GM19043 (cell line): ENCODE results near the gene LAIR2.

ENCODE experiments used
- ATAC-seq: cut with Tn5 transposase; IDR thresholded peaks from one replicate; pipeline ENCODE4 v1.9.1; 2021; ENCODE audit warnings: low read depth; ENCODE audit not compliant: unreplicated experiment

LAIR2 gene, protein sequence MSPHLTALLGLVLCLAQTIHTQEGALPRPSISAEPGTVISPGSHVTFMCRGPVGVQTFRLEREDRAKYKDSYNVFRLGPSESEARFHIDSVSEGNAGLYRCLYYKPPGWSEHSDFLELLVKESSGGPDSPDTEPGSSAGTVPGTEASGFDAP

DNA sequence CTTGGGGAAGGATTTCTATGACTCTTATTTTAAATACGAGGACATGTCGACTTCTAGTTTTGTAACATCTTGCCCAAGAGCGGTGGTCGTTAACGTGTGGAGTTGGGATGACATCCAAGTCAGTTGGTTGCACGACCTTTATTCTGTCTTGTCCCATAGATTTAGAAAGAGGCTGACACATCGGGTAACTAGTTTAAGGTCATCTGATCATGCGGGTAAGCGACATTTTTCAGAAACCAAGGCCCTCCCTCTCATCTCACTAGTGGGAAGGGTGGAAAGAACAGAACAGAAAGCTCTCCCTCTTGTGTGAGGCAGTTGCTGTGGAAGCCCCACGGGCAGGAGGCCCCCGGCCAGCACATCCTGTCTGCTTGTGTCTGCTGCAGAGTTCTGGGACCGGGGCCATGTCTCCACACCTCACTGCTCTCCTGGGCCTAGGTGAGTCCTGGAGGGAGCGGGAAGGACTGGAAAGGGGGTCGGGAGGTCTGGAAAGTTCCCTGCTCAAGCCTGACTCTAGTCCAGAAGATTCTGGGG, at the start of gene LAIR2:
Gene LAIR2, plus strand, starts transcription at position 314 of the 531 bp plus-strand sequence. Its CDS starts 88 bp downstream, at position 402.
- no peak for ATAC-seq

DNA sequence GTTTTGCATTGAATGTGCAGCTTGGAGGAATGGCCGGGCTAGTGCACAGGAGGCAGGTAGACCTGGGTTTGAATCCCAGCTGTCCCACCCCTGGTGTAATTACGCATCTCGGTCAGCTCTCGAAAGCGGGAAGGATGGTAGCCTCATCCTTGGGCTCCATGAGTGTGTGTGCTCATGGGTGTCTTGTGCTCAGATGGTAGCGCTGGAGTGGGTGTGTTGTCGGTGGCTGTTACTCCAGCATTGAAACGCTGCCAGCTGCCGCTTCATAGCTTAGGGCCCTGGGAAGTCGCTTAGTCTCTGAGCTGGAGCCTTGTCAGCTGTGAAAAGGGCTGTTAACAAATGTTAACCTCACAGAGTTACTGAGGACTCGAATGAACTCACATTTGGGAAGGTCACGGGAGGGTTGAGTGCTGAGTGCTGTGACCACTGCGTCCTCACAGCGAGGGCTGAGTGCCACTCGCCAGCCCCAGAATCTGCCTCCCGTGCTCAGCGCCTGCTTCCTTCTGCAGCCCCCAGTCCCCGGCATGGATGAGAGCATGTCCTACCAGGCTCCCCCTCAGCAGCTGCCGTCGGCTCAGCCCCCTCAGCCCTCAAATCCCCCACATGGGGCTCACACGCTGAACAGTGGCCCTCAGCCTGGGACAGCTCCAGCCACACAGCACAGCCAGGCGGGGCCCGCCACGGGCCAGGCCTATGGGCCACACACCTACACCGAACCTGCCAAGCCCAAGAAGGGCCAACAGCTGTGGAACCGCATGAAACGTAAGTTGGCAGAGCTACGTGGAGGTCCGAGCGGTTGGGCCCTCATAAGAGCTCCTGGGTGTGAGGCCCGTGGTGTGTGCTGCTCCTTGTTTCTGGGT, 48.5 kb upstream of the LAIR2 start:
- no peak for ATAC-seq

DNA sequence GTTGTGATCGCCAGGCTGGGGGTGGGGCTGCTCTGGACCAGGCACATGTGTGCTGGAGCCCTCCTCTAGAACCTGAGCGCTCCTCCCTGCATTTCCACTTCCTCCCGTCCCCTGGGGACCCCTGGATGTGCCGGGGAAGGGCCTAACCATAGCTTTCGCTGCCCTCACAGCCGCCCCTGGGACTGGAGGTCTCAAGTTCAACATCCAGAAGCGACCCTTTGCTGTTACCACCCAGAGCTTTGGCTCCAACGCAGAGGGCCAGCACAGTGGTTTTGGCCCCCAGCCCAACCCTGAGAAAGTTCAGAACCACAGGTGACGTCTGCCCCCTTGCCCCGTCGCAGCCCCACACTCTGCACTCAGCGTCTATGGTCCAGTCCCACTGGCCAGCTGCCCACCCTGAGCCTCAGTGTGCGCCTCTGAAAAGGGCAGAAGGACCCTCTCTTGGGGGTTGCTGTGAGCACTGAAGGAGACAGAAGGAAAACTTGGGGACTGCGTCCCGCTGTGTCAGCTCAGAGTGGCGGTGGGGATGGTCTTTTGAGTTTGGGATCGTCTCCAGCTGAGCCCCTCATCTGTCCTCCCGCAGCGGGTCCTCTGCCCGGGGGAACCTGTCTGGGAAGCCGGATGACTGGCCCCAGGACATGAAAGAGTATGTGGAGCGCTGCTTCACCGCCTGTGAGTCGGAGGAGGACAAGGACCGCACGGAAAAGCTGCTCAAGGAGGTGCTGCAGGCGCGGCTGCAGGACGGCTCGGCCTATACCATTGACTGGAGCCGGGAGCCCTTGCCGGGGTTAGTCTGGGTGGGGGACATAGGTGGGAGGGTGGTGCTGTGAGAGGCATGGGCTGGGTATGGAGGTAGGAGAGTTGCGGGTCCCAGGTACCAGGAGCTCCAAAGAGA, 47.6 kb upstream of the LAIR2 start:
- no peak for ATAC-seq

DNA sequence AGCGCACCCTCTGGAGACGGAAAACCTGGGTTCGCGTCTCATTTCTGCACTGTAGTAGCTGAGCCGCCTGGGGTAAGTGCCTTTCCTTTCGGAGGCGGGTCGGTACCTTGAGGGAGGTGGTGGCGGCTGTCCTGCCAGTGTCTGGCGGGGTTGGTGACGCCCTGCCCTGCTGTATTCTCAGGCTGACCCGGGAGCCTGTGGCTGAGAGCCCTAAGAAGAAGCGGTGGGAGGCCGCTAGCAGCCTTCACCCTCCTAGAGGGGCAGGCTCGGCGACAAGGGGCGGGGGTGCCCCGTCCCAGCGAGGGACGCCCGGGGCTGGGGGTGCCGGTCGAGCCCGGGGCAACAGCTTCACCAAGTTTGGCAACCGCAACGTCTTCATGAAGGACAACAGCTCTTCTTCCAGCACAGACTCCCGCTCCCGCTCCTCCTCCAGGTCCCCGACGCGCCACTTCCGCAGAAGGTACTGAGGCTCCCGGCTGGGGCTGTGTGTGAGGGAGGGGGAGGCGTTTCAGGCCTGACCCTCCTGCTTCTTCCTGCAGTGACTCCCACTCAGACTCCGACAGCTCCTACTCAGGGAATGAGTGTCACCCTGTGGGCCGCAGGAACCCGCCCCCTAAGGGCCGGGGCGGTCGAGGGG, 46.7 kb upstream of the LAIR2 start:
- ATAC-seq: no peak

DNA sequence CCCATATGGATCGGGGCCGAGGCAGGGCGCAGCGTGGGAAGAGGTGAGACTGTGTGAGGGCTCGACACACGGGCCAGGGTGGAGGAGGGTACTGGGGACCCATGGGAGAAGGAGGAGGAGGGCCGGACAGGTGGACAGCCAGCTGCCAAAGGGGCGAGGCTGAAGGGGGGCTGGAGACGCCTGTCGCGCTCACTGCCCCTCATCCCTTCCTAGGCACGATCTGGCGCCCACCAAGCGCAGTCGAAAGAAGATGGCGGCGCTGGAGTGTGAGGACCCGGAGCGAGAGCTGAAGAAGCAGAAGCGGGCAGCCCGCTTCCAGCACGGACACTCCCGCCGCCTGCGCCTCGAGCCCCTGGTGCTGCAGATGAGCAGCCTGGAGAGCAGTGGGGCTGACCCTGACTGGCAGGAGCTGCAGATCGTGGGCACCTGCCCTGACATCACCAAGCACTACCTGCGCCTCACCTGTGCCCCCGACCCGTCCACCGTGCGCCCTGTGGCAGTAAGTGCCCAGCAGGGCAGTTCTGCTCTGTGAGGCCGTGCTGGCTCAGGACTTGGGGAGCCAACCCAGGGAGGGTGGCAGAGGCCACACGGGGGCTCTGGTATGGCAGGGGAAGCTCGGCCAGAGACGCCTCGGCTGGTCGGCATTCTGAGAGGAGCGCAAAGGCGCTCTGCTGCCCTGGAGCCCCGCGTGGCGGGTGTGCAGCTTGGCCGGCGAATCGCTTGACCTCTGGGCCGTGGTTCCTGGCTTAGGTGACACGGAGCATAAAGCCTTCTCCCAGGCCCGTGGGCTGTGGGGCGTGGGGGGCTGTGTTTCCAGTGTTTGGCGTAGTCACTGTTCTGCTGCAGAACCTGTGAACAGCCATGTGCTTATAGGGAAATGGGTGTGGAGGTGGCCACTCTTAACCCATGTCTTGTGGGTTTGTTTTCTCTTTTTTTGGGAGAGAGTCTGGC, 45.9 kb upstream of the LAIR2 start:
- no peak for ATAC-seq

DNA sequence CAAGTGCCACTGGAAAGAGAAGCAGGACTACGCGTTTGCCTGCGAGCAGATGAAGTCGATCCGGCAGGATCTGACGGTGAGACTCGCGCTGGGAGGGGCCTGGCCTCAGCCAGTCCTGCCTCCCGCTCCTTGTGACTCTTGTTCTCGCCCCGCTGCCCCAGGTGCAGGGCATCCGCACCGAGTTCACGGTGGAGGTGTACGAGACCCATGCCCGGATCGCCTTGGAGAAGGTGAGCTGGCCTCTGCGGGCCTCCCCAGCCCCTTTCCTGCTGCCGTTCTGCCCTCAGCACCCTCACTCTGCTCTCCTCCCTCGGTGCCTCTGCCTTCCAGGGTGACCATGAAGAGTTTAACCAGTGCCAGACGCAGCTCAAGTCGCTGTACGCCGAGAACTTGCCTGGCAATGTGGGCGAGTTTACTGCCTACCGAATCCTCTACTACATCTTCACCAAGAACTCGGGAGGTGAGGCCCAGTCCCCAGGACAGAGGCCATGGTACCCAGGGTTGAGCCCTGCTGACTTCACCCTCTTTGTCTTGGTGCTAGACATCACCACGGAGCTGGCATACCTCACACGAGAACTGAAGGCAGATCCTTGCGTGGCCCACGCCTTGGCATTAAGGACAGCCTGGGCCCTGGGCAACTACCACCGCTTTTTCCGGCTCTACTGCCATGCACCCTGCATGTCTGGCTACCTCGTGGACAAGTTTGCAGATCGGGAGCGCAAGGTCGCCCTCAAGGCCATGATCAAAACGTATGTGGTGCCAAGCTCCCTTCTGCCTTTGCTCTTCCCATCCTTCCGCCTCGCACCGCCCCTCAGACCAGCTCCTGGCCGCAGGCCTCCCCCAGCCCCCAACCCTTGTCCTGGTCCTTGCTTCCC, 44.6 kb upstream of the LAIR2 start:
- ATAC-seq: no peak

DNA sequence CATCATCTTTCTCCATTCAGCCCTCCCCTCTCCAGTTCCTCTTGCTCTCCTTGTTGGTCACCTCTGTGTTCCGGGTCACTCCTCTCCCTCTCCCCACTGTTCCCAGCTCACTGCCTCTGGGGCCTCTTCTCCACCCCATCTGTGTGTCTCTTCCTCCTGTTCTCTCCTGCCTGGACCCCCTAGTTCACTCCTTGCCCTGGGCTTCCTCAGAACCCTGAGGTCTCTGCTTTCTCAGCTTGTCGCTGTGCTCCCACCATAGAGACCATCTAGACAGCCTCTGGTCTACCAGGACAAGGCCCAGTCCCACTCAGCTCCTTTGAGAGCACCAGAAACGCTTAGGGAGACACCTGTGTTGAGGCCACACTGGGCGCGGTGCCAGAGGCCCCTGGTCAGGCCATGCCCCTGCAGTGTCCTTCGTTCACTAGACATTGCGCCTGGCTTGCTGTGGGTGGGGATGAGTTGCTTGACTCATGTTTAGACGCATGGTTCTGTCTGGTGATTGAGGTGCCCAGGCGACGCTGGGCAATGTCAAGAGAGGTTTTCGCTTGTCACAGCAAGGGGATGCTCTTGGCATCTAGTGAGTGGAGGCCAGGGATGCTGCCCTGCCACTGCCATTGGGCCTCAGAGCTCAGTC, 43.9 kb upstream of the LAIR2 start:
- no peak for ATAC-seq

DNA sequence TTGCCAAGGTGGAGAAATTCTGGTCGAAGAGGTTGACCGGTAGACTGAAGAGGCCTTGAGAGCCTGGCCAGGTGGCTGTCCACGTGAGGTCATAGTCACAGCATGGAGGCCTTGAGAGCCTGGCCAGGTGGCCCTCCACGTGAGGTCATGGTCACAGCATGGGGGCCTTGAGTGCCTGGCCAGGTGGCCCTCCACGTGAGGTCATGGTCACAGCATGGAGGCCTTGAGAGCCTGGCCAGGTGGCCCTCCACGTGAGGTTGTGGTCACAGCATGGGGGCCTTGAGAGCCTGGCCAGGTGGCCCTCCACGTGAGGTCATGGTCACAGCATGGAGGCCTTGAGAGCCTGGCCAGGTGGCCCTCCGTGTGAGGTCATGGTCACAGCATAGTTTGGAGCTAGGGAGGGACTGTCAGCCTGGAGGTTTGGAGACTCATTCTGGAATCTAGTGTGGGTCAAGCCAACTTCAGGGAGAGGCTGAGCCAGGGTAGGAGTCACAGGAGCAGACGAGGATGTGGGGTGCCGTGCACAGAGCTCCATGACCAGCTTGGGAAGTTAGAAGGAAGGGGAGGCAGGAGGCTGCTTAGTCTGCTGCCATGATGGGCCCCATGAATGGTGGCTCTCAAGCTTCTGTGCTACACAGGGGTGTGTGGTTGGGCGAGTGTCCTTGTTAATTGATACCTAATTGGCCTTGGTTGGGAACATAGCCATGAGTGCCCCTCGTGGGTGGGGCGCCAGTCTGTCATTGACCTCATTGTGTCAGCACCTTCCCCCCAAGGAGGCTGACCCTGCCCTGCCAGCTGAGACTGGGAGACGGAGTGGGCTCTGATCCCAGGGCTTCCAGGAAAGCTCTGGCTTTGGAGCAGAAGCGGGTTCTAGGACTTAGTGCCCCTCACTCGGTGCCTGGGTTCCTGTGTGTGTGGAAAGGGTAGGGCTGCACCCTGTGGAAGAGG, 43.1 kb upstream of the LAIR2 start:
- ATAC-seq: no peak

DNA sequence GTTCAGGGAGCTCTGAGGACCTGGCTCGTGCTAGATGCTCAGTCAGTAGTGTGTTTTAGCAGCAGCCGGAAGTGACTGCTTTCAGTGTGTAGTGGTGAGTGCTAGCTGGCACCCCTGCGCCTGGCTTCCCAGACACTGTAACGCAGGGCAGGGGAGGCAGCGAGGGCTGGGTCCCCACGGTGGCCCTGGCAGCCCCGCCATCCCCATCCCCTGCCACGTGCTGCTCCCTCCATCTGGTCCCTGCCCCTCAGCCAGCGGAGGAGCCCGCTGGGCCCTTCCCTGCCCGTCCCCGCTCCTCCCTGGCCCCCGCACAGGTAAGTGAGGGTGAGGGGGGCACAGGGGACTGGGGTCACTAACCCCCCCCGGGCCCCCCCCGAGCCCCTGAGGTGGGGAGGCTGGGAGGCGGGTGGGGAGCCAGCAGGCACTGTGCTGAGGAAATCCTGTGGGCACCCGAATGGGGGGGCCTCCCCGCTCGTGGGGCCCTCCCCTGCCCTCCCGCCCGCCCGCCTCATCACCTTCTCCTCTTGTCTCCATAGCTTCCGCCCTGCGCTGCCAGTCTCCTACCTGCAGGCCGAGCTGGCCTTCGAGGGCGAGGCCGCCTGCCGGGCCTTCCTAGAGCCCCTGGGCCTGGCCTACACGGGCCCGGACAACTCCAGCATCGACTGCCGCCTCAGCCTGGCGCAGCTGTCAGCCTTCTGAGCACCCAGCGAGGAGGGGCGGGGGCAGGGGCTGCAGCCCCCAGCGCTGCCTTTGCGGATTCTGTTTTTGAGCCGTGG, 42.2 kb upstream of the LAIR2 start:
- no peak for ATAC-seq

DNA sequence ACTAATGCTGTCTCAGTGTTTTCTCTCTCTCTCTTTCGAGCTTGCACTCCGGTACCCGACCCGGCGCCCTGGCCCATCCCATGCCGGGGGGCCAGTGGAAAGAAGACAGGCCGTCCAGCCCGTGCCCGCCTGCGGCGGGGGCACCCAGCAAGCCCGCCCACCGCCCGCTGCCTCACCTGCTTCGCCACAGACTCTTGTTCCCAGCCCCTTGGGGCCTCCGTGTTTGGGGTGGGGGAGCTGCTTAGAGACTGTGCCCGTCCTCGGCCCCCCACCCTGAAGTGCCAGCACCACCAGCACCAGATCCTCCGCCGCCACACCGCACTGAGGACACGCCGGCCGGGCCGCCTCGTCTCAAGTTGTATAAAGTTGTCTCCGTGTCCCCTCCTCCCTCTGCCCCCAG, 41.4 kb upstream of the LAIR2 start:
- no peak for ATAC-seq

DNA sequence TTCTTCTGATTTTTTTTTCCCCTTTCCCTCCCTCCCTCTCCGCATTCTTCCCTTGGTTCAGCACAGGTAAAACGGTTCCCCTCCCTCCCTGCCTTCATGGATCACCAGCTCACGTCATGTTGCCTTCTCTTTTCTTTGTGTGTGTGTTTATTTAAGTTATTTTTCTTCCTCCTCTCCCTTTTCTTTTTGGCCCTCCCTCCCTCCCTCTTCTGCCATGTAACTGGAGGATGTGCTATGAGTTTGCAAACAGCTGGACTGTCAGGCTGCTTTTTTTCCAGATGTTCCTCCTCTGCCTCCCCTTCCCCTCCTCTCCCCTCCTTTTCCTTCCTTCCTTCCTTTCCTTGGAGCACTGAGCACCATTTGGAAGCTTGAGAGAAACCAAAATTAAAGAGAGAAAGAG, 41.0 kb upstream of the LAIR2 start:
- ATAC-seq: no peak

DNA sequence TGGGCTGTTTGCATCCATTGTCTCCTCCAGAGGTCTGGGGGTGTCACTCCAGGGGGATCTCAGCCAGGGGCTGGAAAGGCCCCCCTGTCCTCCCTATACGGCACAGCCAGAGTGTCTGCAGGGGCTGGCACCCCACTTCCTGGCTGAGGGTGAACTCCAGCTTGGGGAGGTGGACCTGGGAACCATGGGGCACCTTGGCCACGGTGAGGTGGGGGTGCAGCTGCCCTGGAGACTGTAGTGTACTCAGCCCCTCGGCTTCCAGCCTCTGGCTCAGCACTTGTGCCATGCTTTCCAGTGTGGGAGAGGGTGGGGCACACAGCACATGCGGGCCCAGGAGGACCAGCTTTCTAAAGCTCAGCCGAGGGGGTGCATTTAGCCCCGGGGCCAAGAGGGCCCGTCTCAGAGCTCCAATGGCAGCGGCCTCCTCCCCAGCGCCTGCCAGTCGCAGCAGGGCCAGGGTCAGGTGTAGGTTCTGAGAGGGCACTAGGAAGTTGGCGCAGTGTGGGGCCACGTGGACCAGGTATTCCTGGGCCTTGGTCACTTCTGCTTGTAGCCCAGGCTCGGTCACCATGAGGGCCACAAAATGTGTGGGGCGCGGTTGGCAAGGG, 40.5 kb upstream of the LAIR2 start:
- no peak for ATAC-seq

DNA sequence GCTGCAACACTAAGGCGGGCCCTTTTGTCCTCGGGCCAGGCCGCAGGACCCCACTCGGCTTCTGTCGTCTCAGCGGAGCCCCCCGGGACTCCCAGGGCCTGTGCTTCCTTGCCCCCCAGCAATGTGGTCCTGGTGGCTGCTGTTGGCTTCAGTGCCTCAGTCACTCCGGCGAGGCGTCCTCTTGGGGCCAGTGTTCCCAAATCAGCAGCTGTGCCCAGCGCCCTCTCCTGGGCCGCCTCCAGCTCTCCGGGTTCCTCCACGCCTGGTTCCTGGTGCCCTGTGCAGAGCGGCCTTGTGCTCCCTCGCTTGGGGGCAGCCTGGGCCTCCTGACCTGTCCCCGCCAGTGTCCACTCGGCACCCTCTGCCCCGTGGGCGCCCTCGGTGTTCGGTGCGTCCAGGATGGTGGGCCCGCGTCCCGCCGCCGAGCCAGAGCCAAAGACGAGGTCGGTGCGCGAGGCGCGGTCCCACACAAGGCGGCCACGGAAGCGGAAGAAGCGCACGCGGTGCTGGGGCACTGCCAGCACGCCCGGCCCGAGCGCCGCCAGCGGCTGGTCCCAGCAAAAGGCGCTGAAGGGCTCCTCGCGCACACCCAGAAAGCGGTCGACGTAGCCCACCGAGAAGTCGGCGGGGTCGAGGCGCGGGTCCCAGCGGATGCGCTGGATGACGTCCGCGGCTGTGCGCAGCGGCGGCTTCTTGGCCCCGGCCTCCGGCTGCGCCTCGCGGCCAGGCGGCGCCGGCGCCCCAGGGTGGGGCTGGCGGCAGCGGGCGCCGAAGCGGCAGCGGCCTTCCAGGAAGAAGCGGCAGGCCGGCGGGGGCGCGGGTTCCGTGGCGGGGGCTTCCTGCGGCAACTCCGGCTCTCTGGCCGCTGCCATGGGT, 39.7 kb upstream of the LAIR2 start:
- peak; percentile 11 for ATAC-seq

DNA sequence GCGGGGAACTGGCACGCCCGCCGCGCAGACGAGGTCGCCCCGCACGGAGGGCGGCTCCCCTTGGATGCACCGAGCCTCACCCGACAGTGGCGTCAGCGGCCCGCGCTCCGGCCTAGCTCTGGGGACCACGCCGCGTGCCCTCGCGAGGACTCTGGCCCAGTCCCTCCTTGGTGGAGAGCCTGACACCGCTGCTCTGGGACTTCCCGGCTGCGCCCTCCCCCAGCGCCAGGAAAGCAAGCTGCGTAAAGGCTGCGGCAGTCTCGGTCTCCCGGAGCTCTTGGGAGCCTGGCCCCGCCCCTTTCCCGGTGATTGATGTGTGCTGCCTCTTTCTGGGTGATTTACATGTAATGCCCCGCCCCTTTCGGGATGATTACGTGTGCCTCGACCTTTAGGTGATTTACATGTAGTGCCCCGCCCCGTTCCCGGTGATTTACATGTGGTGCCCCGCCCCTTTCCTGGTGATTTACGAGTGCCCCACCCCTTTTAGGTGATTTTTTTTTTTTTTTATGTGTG, 39.0 kb upstream of the LAIR2 start, which contains the start of gene LENG9:
Gene LENG9, minus strand, starts transcription at position 248 of the 513 bp plus-strand sequence. CDS start 252 bp downstream, outside the sequence.
- peak; percentile 49 for ATAC-seq
